ENCODE results near the gene SUSD1. TPM values are rescaled to one million over a fixed set of nuclear protein-coding genes. Genes with fewer than 3 reads are reported as not detected.

Gene SUSD1
- total and polyA plus RNA-seq, 9 of the 15 experiments (the other 6 are each of a cell fraction or from before 2014, with no cell fraction given) = 10.9 to 44.4 (median 36.1) TPM

GRCh38 chr9:112048924-112049691, 126.0 kb downstream of the SUSD1 start (continued):
- TF ChIP-seq STAT6 (CRISPR knock-in tag; IDR thresholded peaks at IDR 0.05) (no peak), PRPF4 (IDR thresholded peaks at IDR 0.05; ENCODE audit: insufficient read depth, low read depth, low read length, poor library complexity, severe bottlenecking) (no peak), ZMIZ1 (IDR thresholded peaks at IDR 0.05; ENCODE audit: low read depth in 2 of 2, low read length in 2 of 2) (no peak), NRF1 (conservative IDR thresholded peaks at IDR 0.05 in 1 of 2, IDR thresholded peaks at IDR 0.05 in 1 of 2) (no peak), E2F1 (CRISPR knock-in tag; IDR thresholded peaks at IDR 0.05) (no peak), CUX1 (CRISPR knock-in tag; IDR thresholded peaks at IDR 0.05) (no peak), GABPB1 (CRISPR knock-in tag; IDR thresholded peaks at IDR 0.05) (no peak), NR1H2 (CRISPR knock-in tag; IDR thresholded peaks at IDR 0.05) (no peak), SMAD3 (CRISPR knock-in tag; conservative IDR thresholded peaks at IDR 0.05) (no peak), L3MBTL2 (IDR thresholded peaks at IDR 0.05) (no peak)

All from K562 (cell line).